ENCODE data around the gene ELOVL5.
A peak's percentile ranks its signal among the peaks of the same experiment; 100 is the strongest.
"Not testable (repeated sequence)": the region's sequence is repeated elsewhere in the genome, so short reads cannot be mapped to it uniquely, and the experiment has no call there.

The ELOVL5 gene

DNA sequence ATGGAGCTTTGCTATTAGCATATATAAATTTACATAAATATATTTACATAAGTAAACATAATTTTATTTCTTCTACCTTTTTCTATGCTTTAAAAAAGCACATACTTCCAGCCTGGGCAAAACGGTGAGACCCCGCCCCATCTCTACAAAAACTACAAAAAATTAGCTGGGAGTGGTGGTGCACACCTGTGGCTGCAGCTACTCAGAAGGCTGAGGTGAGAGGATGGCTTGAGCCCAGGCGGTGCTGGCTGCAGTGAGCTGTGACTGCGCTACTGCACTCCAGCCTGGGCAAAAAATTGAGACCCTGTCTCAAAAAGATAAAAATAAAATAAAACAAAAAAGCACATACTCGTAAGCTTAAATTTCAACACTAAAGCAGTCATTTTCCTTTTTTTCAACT, 30.3 kb downstream of the ELOVL5 start:
- no peak for DNase-seq (ENCODE audit: low spot score)

DNA sequence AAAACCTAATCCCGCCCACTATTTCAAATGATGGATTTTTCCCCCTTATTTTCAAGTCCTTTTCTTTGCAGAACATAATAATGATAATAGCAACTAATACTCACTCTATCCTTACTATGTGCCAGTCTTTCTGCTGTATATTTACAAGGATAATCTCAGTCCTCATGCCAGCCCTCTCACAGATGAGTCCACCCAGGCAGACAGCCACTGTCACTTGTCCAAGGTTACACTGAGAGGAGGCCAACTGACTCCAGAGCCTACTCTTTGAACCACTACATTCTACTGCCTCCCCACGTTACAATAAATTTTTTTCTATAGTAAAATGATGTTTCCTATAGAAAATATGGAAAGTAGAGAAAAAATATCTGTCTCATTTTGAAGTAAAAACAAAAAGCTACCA, 30.9 kb downstream of the ELOVL5 start:
- DNase-seq (ENCODE audit: low spot score) (no peak), ATAC-seq (ENCODE audit: low read depth) (no peak)
- Histone ChIP-seq H3K36me3 (ENCODE audit: low read depth) (no peaks in the 10 kb centered on the region), H3K27ac (ENCODE audit: poor library complexity, severe bottlenecking) (no peak overlapping the region), H3K4me1 (ENCODE audit: insufficient read depth, poor library complexity, severe bottlenecking) (peaks cover 40% of the 10 kb centered on the region), H3K4me3 (ENCODE audit: severe bottlenecking) (no peak overlapping the region), H3K9me3 (ENCODE audit: severe bottlenecking) (no peaks in the 10 kb centered on the region), H3K27me3 (ENCODE audit: insufficient read depth, poor library complexity, severe bottlenecking) (no peaks in the 10 kb centered on the region)
- TF ChIP-seq, protein P1, sequence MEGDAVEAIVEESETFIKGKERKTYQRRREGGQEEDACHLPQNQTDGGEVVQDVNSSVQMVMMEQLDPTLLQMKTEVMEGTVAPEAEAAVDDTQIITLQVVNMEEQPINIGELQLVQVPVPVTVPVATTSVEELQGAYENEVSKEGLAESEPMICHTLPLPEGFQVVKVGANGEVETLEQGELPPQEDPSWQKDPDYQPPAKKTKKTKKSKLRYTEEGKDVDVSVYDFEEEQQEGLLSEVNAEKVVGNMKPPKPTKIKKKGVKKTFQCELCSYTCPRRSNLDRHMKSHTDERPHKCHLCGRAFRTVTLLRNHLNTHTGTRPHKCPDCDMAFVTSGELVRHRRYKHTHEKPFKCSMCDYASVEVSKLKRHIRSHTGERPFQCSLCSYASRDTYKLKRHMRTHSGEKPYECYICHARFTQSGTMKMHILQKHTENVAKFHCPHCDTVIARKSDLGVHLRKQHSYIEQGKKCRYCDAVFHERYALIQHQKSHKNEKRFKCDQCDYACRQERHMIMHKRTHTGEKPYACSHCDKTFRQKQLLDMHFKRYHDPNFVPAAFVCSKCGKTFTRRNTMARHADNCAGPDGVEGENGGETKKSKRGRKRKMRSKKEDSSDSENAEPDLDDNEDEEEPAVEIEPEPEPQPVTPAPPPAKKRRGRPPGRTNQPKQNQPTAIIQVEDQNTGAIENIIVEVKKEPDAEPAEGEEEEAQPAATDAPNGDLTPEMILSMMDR (IDR thresholded peaks at IDR 0.05; ENCODE audit: poor library complexity, severe bottlenecking) = no peak

More for the DNA sequence above, 30.3 kb downstream of the ELOVL5 start:
- peaks cover 43% of the 10 kb centered on the region for H3K4me1 ChIP-seq (ENCODE audit: insufficient read depth, poor library complexity, severe bottlenecking)
- H3K27ac ChIP-seq (ENCODE audit: poor library complexity, severe bottlenecking) = no peak overlapping the region
- ATAC-seq (ENCODE audit: low read depth) = no peak
- H3K27me3 ChIP-seq (ENCODE audit: insufficient read depth, poor library complexity, severe bottlenecking) = no peaks in the 10 kb centered on the region
- no peak overlapping the region for H3K4me3 ChIP-seq (ENCODE audit: severe bottlenecking)
- H3K9me3 ChIP-seq (ENCODE audit: severe bottlenecking) = no peaks in the 10 kb centered on the region
- no peaks in the 10 kb centered on the region for H3K36me3 ChIP-seq (ENCODE audit: low read depth)
- TF ChIP-seq, protein P1 (IDR thresholded peaks at IDR 0.05; ENCODE audit: poor library complexity, severe bottlenecking) = no peak

DNA sequence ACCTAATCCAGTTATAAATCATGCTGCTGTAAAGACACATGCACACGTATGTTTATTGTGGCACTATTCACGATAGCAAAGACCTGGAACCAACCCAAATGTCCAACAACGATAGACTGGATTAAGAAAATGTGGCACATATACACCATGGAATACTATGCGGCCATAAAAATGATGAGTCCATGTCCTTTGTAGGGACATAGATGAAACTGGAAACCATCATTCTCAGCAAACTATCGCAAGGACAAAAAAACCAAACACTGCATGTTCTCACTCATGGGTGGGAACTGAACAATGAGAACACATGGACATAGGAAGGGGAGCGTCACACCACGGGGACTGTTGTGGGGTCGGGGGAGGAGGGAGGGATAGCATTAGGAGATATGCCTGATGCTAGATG, 31.5 kb downstream of the ELOVL5 start:
- H3K27ac ChIP-seq (ENCODE audit: poor library complexity, severe bottlenecking); H3K27me3 ChIP-seq (ENCODE audit: insufficient read depth, poor library complexity, severe bottlenecking); H3K9me3 ChIP-seq (ENCODE audit: severe bottlenecking); H3K4me3 ChIP-seq (ENCODE audit: severe bottlenecking); ATAC-seq (ENCODE audit: low read depth); H3K36me3 ChIP-seq (ENCODE audit: low read depth); DNase-seq (ENCODE audit: low spot score): not testable (repeated sequence)
- peaks cover 37% of the 10 kb centered on the region for H3K4me1 ChIP-seq (ENCODE audit: insufficient read depth, poor library complexity, severe bottlenecking)

DNA sequence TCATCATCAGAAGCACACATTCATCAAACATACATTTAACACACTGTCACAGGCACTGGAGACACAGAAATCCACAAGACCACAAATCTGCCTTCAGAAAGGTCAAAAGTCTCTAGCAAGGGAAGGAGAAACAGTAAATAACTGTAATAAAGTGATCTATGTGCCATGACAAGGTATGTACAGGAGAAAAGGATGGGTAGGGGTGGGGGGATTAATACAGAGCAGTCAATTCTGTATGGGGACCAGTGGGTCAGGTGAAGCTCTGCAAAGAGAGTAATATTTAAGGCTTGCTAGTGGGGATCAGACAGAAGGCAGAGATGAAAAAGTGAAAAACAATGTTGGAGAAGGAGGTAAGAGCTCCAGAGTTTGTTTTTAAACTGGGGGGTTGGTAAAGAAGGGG, 32.6 kb downstream of the ELOVL5 start:
- Histone ChIP-seq H3K9me3 (ENCODE audit: severe bottlenecking) (no peaks in the 10 kb centered on the region), H3K27ac (ENCODE audit: poor library complexity, severe bottlenecking) (peak overlapping the region; percentile 24), H3K27me3 (ENCODE audit: insufficient read depth, poor library complexity, severe bottlenecking) (no peaks in the 10 kb centered on the region), H3K4me1 (ENCODE audit: insufficient read depth, poor library complexity, severe bottlenecking) (peaks cover 29% of the 10 kb centered on the region), H3K36me3 (ENCODE audit: low read depth) (no peaks in the 10 kb centered on the region), H3K4me3 (ENCODE audit: severe bottlenecking) (no peak overlapping the region)
- ATAC-seq (ENCODE audit: low read depth) = no peak
- no peak for DNase-seq (ENCODE audit: low spot score)
- TF ChIP-seq, protein P1 (IDR thresholded peaks at IDR 0.05; ENCODE audit: poor library complexity, severe bottlenecking) = no peak

DNA sequence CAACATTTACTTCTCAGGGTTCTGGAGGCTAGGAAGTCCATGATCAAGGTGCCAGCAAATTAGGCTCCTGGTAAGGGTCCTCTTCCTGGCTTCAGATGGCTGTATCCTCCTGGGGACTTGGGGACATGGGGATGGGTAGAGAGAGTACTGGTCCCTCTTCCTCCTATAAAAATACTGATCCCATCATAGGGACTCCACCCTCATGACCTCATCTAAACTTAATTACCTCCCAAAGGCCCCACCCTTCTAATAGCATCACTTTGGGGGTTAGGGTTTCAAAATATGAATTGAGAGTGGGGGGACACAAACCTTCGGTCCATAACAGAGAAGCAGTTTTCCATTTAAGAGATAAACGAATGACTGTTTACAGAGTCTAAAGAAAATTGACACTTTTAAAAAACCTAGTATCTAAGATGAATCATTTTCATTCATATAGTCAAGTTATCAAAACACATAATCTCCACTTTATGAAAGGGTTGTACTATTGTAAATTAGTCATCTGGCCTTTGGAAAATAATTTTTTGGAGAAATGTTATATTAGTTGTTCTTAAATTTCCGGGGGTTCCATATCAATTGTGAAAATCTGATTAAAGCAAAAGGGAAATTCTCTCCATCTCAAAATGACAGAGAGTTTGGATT, 33.5 kb downstream of the ELOVL5 start:
- TF ChIP-seq, protein P1 (IDR thresholded peaks at IDR 0.05; ENCODE audit: poor library complexity, severe bottlenecking) = no peak
- H3K4me3 ChIP-seq (ENCODE audit: severe bottlenecking) = no peak overlapping the region
- no peaks in the 10 kb centered on the region for H3K27me3 ChIP-seq (ENCODE audit: insufficient read depth, poor library complexity, severe bottlenecking)
- DNase-seq (ENCODE audit: low spot score) = no peak
- ATAC-seq (ENCODE audit: low read depth) = 0 out of 3 replicates have a peak, but pooled peaks have one; percentile 29
- peaks cover 28% of the 10 kb centered on the region for H3K4me1 ChIP-seq (ENCODE audit: insufficient read depth, poor library complexity, severe bottlenecking)
- no peaks in the 10 kb centered on the region for H3K9me3 ChIP-seq (ENCODE audit: severe bottlenecking)
- peak overlapping the region; percentile 24 for H3K27ac ChIP-seq (ENCODE audit: poor library complexity, severe bottlenecking)
- no peaks in the 10 kb centered on the region for H3K36me3 ChIP-seq (ENCODE audit: low read depth)

Measured in RWPE2 (cell line).